HG03135 (cell line): ENCODE measurements around the gene PUS1.

Experiments
- ATAC-seq: cut with Tn5 transposase; IDR thresholded peaks from one replicate; pipeline ENCODE4 v1.9.1; 2021; ENCODE audit warnings: mild to moderate bottlenecking, moderate library complexity; ENCODE audit not compliant: unreplicated experiment

Gene PUS1

DNA sequence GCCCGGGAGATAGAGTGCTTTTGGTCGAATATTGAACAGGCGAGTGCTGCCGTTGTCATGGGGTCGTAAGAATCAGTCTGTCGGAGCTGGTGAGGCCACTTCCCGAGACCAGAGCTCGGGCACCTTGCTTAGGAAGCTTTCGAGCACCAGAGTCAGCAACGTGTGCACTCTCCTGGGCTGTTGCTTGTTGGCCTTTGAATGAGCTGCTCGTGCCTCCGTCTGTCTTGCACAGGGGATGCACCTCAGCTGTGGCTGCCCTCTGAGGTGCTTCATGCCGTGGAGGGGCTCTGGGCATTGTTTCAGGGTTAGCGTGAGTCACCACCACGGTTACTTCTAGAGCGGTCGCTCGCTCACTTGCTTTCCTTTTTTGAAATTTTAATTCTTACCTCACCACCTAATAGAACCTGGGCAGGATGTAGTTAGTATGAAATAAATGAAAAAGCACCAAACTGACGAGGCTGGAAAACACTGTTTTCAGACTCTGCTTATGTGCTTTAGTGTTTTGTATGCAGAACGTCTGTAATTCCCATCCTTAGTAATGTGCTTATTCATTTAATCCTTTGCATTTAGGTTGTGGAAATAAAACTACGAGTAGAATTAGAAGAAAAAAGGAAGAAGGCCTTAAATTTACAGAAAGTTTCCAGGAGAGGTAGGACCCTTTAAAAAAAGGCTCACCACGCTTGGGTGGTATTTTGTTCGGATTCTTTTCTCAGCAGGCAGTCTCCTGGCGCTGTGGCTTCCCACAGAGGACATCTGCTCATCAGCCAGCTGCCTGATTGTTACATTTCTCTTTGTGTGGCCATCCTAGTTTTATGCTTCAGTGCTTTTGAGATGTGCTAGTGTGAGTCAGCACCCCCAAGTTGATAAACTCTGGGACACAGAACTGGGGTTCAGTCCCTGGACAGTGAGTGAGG, 61.2 kb downstream of the PUS1 start:
- no peak for ATAC-seq

GRCh38 chr12:131990980-131991305, 61.9 kb downstream of the PUS1 start:
- no peak for ATAC-seq

GRCh38 chr12:131991816-131992430, 62.8 kb downstream of the PUS1 start:
- ATAC-seq: no peak

- ATAC-seq: no peak
These were observed 65.5 kb downstream of the PUS1 start for GRCh38 chr12:131994589-131994988.
